Measurements from ENCODE around the gene LIN7C.
A peak's percentile ranks its signal among the peaks of the same experiment; 100 is the strongest.

DNA sequence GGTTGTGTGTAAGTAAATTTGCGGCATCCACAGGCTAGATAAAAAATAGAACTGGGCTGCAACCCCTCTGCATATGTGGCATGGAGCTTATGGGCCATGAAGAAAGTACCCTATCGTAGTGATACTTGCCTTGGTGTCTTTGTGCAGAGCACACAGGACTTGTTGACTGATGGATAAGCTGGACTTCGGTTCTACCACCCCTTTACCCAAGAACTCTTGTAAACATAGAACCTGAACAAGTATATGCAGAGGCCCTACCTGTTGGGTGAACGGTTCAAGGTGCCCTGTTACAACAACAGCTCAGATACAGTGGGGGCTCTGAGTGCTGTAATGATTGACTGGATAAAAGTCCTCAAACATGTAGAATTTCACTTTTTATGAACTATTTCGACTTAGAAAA, 30.9 kb downstream of the LIN7C start:
- TF ChIP-seq ZNF790 (CRISPR knock-in tag; IDR thresholded peaks at IDR 0.05; ENCODE audit: borderline replicate concordance) (no peak), KLF9 (CRISPR knock-in tag; IDR thresholded peaks at IDR 0.05; ENCODE audit: low read depth) (no peak), EP300 (IDR thresholded peaks at IDR 0.05; ENCODE audit: low read depth in 2 of 2, low read length in 2 of 2) (peak in 1 of 2 experiments; percentile 94; a peak in 2 of 4 replicates), EP300 (CRISPR knock-in tag; IDR thresholded peaks at IDR 0.05; ENCODE audit: borderline replicate concordance) (peak; percentile 75), FOXK2 (IDR thresholded peaks at IDR 0.05) (peak; percentile 87), REST (IDR thresholded peaks at IDR 0.05; ENCODE audit: borderline replicate concordance in 1 of 2, low read depth in 1 of 2, low read length in 2 of 2) (no peak), JUN (CRISPR knock-in tag; IDR thresholded peaks at IDR 0.05) (no peak), FOXP4 (CRISPR knock-in tag; IDR thresholded peaks at IDR 0.05) (peak; percentile 94), ATRX (CRISPR knock-in tag; IDR thresholded peaks at IDR 0.05; ENCODE audit: borderline replicate concordance) (no peak)
- TF ChIP-seq, protein P1, sequence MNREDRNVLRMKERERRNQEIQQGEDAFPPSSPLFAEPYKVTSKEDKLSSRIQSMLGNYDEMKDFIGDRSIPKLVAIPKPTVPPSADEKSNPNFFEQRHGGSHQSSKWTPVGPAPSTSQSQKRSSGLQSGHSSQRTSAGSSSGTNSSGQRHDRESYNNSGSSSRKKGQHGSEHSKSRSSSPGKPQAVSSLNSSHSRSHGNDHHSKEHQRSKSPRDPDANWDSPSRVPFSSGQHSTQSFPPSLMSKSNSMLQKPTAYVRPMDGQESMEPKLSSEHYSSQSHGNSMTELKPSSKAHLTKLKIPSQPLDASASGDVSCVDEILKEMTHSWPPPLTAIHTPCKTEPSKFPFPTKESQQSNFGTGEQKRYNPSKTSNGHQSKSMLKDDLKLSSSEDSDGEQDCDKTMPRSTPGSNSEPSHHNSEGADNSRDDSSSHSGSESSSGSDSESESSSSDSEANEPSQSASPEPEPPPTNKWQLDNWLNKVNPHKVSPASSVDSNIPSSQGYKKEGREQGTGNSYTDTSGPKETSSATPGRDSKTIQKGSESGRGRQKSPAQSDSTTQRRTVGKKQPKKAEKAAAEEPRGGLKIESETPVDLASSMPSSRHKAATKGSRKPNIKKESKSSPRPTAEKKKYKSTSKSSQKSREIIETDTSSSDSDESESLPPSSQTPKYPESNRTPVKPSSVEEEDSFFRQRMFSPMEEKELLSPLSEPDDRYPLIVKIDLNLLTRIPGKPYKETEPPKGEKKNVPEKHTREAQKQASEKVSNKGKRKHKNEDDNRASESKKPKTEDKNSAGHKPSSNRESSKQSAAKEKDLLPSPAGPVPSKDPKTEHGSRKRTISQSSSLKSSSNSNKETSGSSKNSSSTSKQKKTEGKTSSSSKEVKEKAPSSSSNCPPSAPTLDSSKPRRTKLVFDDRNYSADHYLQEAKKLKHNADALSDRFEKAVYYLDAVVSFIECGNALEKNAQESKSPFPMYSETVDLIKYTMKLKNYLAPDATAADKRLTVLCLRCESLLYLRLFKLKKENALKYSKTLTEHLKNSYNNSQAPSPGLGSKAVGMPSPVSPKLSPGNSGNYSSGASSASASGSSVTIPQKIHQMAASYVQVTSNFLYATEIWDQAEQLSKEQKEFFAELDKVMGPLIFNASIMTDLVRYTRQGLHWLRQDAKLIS (CRISPR knock-in tag; IDR thresholded peaks at IDR 0.05): no peak
